HEK293 (cell line): ENCODE measurements around the gene ABTB2.

ENCODE experiments used
- FEZF1 ChIP-seq: fragments of 450-650 bp; formaldehyde crosslinking; IDR thresholded peaks from 2 replicates; pipeline ENCODE4 v1.5.1; 2016; ENCODE audit warnings: missing biosample characterization, missing genetic modification characterization
- ZNF585B ChIP-seq: fragments of 450-650 bp; formaldehyde crosslinking; IDR thresholded peaks from 2 replicates; pipeline ENCODE4 v1.5.1; 2016; ENCODE audit warnings: missing biosample characterization, missing genetic modification characterization
- ZNF785 ChIP-seq: fragments of 450-650 bp; formaldehyde crosslinking; IDR thresholded peaks from 2 replicates; pipeline ENCODE4 v1.5.1; 2016; ENCODE audit warnings: missing biosample characterization, missing genetic modification characterization
- TF ChIP-seq, protein P1 (sequence below): fragments of 450-650 bp; formaldehyde crosslinking; conservative IDR thresholded peaks from 2 replicates; pipeline ENCODE4 v1.5.1; 2016; ENCODE audit warnings: low read depth, missing biosample characterization, missing genetic modification characterization
- TF ChIP-seq, protein P2 (sequence below): fragments of 450-650 bp; formaldehyde crosslinking; IDR thresholded peaks from 2 replicates; pipeline ENCODE4 v1.5.1; 2016; ENCODE audit warnings: missing biosample characterization, missing genetic modification characterization

DNA sequence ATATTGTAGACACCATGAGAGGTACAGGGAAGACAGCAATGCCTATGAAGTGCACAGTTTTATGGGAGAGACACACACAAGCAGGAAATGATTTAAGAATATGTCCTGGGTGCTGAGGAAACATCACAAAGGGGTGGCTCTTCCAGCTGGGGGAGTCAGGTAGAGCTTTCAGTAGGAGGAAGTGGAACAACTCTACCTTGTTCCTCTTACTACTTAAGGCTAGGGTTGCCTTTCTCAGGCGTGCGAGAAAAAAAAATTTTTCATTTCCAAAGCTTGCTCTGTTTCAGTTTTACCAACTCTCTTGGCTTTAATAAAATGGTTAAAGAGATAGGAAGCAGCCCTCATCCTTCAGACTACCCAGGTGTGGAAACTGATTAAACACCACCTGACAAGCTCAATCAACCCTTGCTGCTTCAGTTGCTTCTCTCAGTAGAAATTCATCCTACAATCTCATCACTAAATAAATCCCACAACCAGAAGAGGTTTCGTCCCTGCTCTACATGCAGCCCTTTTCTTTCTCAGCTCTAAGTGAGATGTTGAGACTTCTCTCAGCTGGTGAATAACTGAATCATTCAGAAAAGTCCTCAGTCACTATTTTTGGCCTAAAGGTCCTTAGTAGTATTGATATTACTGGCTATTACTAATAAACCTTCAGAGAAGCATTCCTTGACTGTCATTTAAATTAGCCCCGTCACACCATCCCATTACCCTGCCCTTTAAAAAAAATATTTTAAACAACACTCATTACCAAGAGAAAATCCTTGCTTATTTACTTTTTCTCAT is 5.9 kb downstream of the ABTB2 start:
- TF ChIP-seq ZNF785 (tag by site-specific recombination): no peak
- no peak for TF ChIP-seq FEZF1
- TF ChIP-seq, protein P1, sequence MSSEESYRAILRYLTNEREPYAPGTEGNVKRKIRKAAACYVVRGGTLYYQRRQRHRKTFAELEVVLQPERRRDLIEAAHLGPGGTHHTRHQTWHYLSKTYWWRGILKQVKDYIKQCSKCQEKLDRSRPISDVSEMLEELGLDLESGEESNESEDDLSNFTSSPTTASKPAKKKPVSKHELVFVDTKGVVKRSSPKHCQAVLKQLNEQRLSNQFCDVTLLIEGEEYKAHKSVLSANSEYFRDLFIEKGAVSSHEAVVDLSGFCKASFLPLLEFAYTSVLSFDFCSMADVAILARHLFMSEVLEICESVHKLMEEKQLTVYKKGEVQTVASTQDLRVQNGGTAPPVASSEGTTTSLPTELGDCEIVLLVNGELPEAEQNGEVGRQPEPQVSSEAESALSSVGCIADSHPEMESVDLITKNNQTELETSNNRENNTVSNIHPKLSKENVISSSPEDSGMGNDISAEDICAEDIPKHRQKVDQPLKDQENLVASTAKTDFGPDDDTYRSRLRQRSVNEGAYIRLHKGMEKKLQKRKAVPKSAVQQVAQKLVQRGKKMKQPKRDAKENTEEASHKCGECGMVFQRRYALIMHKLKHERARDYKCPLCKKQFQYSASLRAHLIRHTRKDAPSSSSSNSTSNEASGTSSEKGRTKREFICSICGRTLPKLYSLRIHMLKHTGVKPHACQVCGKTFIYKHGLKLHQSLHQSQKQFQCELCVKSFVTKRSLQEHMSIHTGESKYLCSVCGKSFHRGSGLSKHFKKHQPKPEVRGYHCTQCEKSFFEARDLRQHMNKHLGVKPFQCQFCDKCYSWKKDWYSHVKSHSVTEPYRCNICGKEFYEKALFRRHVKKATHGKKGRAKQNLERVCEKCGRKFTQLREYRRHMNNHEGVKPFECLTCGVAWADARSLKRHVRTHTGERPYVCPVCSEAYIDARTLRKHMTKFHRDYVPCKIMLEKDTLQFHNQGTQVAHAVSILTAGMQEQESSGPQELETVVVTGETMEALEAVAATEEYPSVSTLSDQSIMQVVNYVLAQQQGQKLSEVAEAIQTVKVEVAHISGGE (tag by site-specific recombination): no peak
- no peak for TF ChIP-seq ZNF585B (tag by site-specific recombination)
- TF ChIP-seq, protein P2, sequence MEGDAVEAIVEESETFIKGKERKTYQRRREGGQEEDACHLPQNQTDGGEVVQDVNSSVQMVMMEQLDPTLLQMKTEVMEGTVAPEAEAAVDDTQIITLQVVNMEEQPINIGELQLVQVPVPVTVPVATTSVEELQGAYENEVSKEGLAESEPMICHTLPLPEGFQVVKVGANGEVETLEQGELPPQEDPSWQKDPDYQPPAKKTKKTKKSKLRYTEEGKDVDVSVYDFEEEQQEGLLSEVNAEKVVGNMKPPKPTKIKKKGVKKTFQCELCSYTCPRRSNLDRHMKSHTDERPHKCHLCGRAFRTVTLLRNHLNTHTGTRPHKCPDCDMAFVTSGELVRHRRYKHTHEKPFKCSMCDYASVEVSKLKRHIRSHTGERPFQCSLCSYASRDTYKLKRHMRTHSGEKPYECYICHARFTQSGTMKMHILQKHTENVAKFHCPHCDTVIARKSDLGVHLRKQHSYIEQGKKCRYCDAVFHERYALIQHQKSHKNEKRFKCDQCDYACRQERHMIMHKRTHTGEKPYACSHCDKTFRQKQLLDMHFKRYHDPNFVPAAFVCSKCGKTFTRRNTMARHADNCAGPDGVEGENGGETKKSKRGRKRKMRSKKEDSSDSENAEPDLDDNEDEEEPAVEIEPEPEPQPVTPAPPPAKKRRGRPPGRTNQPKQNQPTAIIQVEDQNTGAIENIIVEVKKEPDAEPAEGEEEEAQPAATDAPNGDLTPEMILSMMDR (tag by site-specific recombination): no peak
